Urinary bladder (tissue), 4 donors: Measurements from ENCODE around the gene CMTR2. TPM values are rescaled to one million over a fixed set of nuclear protein-coding genes. Genes with fewer than 3 reads are reported as not detected.
"Not testable (repeated sequence)": the region's sequence is repeated elsewhere in the genome, so short reads cannot be mapped to it uniquely, and the experiment has no call there.

Source experiments
- DNase-seq: peaks from one replicate; pipeline ENCODE4 v3.0.0-alpha.2; 2015; ENCODE audit errors: extremely low spot score
- H3K27ac ChIP-seq: one replicate; pipeline ENCODE4 v1.5.1; 2013; ENCODE audit warnings: low read depth, mild to moderate bottlenecking, moderate library complexity
- H3K36me3 ChIP-seq: one replicate; pipeline ENCODE4 v1.6.1; 2013; ENCODE audit warnings: mild to moderate bottlenecking, moderate library complexity; ENCODE audit not compliant: insufficient read depth
- H3K4me1 ChIP-seq: one replicate; pipeline ENCODE4 v1.6.1; 2013; ENCODE audit warnings: mild to moderate bottlenecking, moderate library complexity; ENCODE audit not compliant: insufficient read depth
- H3K4me3 ChIP-seq: one replicate; pipeline ENCODE4 v1.5.1; 2013; ENCODE audit warnings: low read depth, low read length
- WGBS: extraction: QIAGEN DNeasy Blood & Tissue Kit; methylation state at CpG from one replicate; pipeline ENCODE4 v1.1.7; 2013; 5-methylcytosine and 5-hydroxymethylcytosine counted together
- polyA plus RNA-seq: library from polyadenylated mRNA; stranded (reverse); fragments of 200-250 nt; gene quantifications from one replicate; pipeline ENCODE4 v1.2.3, GENCODE V29; 2013
- total RNA-seq: library from RNA; depleted of rRNA; stranded (reverse); fragments of >200 nt; gene quantifications from one replicate; pipeline ENCODE4 v1.2.3, GENCODE V29; 2014
- donor health status: healthy with polysubstance abuse.
- donor health status: healthy.

CMTR2 gene
- total and polyA plus RNA-seq, 2 donors: 8.6 to 57.1 TPM

GRCh38 chr16:71295950-71296349 lies 6.7 kb upstream of the CMTR2 start:
- no peaks in the 10 kb centered on the region for H3K4me1 ChIP-seq
- WGBS: 95% methylated on average over 1 of the region's 1 CpG
- H3K4me3 ChIP-seq: no peak overlapping the region
- DNase-seq: no peak
- no peak overlapping the region for H3K27ac ChIP-seq
- H3K36me3 ChIP-seq: no peaks in the 10 kb centered on the region

GRCh38 chr16:71293919-71294318 lies 4.7 kb upstream of the CMTR2 start:
- H3K36me3 ChIP-seq: no peaks in the 10 kb centered on the region
- no peak overlapping the region for H3K4me3 ChIP-seq
- no peaks in the 10 kb centered on the region for H3K4me1 ChIP-seq
- 16% methylated on average over 1 of the region's 1 CpG for WGBS
- no peak overlapping the region for H3K27ac ChIP-seq
- no peak for DNase-seq

DNA sequence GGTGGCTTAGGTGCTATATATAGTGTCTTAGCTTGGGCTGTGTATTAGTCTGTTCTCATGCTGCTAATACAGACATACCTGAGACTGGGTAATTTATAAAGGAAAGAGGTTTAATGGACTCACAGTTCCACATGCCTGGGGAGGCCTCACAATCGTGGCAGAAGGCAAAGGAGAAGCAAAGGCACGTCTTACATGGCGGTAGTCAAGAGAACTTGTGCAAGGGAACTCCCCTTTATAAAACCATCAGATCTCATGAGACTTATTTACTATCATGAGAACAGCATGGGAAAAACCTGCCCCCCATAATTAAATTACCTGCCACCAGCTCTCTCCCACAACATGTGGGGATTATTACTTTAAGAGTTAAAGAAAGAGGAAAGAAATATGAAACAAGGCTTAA lies 2.9 kb upstream of the CMTR2 start:
- H3K4me3 ChIP-seq, H3K4me1 ChIP-seq, H3K27ac ChIP-seq, DNase-seq, H3K36me3 ChIP-seq: not testable (repeated sequence)
- WGBS: 78% methylated on average over 3 of the region's 3 CpGs

DNA sequence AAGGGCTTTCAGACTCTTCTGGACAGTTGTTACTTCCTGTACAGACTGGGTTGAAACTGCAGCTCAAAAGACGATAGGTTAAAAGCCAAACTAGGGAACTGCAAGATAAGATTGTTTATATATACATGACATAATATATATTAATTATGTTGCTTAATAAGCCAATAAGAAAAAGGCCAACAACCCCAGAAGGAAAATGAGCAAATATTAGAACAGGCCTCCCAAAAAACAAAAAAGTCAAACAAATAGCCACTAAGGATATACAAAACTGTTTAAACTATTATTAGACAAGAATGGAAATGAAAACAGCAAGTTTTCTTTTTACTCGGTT lies 495 bp upstream of the CMTR2 start:
- Histone ChIP-seq H3K36me3 (peaks cover 2% of the 10 kb centered on the region), H3K27ac (peak overlapping the region; percentile 93), H3K4me3 (peak overlapping the region; percentile 62), H3K4me1 (no peaks in the 10 kb centered on the region)
- 7% methylated on average over 2 of the region's 2 CpGs for whole genome bisulfite sequencing
- no peak for DNase-seq

DNA sequence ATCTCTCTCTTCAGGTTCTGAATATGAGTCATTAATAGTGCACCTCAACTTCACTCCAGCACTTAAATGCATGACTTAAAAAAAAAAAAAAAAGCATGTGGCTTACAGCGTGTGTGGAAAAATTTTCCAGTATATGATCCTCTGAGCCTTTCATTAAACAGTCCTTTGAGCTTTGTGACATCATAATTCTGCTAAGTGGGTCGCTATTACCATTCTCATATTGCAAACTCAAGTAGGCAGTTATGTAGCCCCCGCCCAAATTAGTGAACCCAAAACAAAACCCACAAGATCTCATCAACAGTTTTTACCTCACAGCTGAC lies 672 bp downstream of the CMTR2 start:
- Histone ChIP-seq H3K27ac (no peak overlapping the region), H3K4me3 (peak overlapping the region; percentile 62), H3K4me1 (no peaks in the 10 kb centered on the region), H3K36me3 (peaks cover 2% of the 10 kb centered on the region)
- peak; percentile 2 for DNase-seq
- 6% methylated on average over 3 of the region's 3 CpGs for WGBS

DNA sequence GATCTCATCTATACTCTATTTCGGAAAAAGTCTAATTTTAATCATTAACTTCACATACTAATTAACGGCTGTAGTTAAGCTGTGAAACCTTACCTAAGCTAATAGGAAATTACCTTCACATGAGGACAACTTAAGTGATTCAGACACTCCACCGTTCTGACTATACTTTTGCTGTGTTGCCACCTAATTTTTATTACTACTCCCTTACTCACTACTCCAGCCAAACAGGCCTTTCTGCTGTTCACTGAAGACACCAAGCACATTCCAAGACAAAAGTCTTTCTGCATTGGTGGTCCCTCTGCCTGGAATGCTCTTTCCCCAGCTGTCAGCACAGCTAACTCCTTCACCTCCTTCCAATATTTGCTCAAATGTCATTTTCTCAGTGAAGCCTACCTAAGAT lies 1.3 kb downstream of the CMTR2 start:
- WGBS: 74% methylated on average over 3 of the region's 3 CpGs
- DNase-seq: no peak
- Histone ChIP-seq H3K27ac (no peak overlapping the region), H3K36me3 (peaks cover 2% of the 10 kb centered on the region), H3K4me1 (no peaks in the 10 kb centered on the region), H3K4me3 (no peak overlapping the region)

GRCh38 chr16:71287454-71287853 lies 1.7 kb downstream of the CMTR2 start:
- peaks cover 2% of the 10 kb centered on the region for H3K36me3 ChIP-seq
- no peak for DNase-seq
- WGBS: 81% methylated on average over 2 of the region's 2 CpGs
- no peaks in the 10 kb centered on the region for H3K4me1 ChIP-seq
- H3K27ac ChIP-seq: no peak overlapping the region
- no peak overlapping the region for H3K4me3 ChIP-seq

GRCh38 chr16:71283612-71284011 lies 5.6 kb downstream of the CMTR2 start:
- Histone ChIP-seq H3K27ac (no peak overlapping the region), H3K36me3 (peaks cover 2% of the 10 kb centered on the region), H3K4me3 (no peak overlapping the region), H3K4me1 (no peaks in the 10 kb centered on the region)
- 96% methylated on average over 2 of the region's 2 CpGs for WGBS
- no peak for DNase-seq

GRCh38 chr16:71282943-71283342 lies 6.3 kb downstream of the CMTR2 start:
- DNase-seq: no peak
- Histone ChIP-seq H3K4me3 (no peak overlapping the region), H3K27ac (no peak overlapping the region), H3K36me3 (peaks cover 2% of the 10 kb centered on the region), H3K4me1 (no peaks in the 10 kb centered on the region)
- WGBS: 86% methylated on average over 3 of the region's 3 CpGs

GRCh38 chr16:71276589-71277334 lies 12.4 kb downstream of the CMTR2 start:
- Histone ChIP-seq H3K27ac (no peak overlapping the region), H3K36me3 (no peaks in the 10 kb centered on the region), H3K4me3 (no peak overlapping the region), H3K4me1 (no peaks in the 10 kb centered on the region)
- 93% methylated on average over 4 of the region's 4 CpGs for WGBS
- DNase-seq: no peak

DNA sequence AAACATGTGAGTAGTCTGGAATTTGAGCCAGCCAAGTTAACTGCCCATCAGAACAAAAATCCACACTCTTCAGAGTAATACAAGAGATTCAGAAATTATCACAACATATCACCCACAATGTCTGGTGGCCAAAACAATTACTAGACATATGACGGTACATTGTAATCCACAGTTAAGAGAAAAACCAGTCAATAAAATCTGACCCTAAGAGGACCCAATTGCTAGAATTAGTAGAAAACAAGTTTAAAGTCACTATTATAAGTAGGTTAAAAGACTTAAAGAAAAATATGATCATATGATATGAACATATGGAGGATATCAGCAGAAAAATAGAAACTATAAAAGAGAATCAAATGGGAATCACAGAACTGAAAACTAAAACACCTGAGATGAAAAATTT lies 15.8 kb downstream of the CMTR2 start:
- H3K4me1 ChIP-seq: no peaks in the 10 kb centered on the region
- 99% methylated on average over 1 of the region's 1 CpG for WGBS
- H3K36me3 ChIP-seq: no peaks in the 10 kb centered on the region
- H3K27ac ChIP-seq: no peak overlapping the region
- H3K4me3 ChIP-seq: no peak overlapping the region
- DNase-seq: no peak

DNA sequence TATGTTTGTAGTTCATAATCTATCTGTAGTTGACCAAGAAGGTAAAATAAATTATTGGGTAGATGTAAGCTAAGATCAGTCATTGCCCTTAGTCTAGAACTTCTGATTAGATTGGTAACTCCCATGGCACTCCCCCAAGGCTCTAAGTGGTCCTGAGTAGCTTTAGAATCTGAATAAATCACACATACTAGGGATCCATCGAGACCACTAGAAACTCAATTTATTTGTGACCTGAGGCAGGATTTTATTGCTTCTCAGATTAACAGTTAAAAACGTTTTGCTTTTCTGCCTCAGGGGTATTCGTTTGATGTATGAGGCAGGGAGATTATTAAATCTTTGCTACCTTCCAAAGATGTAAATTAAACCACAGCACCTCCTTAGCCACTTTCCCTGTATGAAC lies 24.9 kb downstream of the CMTR2 start:
- no peaks in the 10 kb centered on the region for H3K4me1 ChIP-seq
- no peaks in the 10 kb centered on the region for H3K36me3 ChIP-seq
- WGBS: 36% methylated on average over 3 of the region's 3 CpGs
- DNase-seq: no peak
- no peak overlapping the region for H3K4me3 ChIP-seq
- no peak overlapping the region for H3K27ac ChIP-seq

DNA sequence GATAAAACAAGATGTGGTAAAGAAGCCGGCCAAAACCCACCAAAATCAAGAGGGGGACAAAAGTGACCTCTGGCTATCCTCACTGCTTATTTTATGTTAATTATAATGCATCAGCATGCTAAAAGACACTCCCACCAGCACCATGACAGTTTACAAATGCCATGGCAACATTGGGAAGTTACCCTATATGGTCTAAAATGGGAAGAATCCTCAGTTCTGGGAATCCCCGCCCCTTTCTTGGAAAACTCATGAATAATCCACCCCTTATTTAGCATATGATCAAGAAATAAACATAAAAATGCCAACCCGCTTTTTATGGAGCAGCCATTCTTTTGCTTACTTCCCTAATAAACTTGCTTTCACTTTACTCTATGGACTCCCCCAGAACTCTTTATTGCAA lies 25.6 kb downstream of the CMTR2 start:
- H3K27ac ChIP-seq: no peak overlapping the region
- no peaks in the 10 kb centered on the region for H3K36me3 ChIP-seq
- 79% methylated on average over 3 of the region's 3 CpGs for WGBS
- no peak overlapping the region for H3K4me3 ChIP-seq
- no peak for DNase-seq
- no peaks in the 10 kb centered on the region for H3K4me1 ChIP-seq

- H3K4me3 ChIP-seq: no peak overlapping the region
- 84% methylated on average over 5 of the region's 5 CpGs for WGBS
- no peaks in the 10 kb centered on the region for H3K36me3 ChIP-seq
- no peak for DNase-seq
- no peaks in the 10 kb centered on the region for H3K4me1 ChIP-seq
- no peak overlapping the region for H3K27ac ChIP-seq
Observed at GRCh38 chr16:71262391-71262790, 26.8 kb downstream of the CMTR2 start.

DNA sequence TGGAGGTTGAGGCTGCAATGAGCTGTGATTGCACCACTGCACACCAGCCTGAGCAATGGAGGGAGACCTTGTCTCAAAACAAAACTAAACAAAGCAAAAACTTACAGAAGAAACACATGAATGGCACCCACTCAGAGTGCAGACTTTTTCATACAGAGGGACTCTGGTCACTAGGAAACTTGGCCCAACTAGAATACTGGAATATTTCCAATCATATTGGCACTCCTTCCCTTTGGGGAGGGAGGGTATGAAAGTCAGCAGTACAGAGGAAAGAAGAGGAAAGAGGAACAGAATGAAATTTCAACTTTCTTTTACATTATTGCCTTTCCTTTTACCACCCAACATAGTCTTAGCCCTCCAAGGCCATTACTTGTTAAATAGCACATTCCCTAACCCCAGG lies 28.2 kb downstream of the CMTR2 start:
- Histone ChIP-seq H3K27ac (no peak overlapping the region), H3K4me1 (no peaks in the 10 kb centered on the region), H3K4me3 (no peak overlapping the region), H3K36me3 (no peaks in the 10 kb centered on the region)
- DNase-seq: no peak
